ENCODE measurements around the gene REN.

The REN gene

GRCh38 chr1:204149635-204150565, 16.2 kb downstream of the REN start:
- TF ChIP-seq CTCF (conservative IDR thresholded peaks at IDR 0.05; ENCODE audit: low read depth, low read length), result no peak
- no peak for DNase-seq (ENCODE audit: low read depth)
- no peak overlapping the region for H3K4me3 ChIP-seq (ENCODE audit: low read length)

GRCh38 chr1:204149107-204149506, 17.0 kb downstream of the REN start:
- TF ChIP-seq CTCF (conservative IDR thresholded peaks at IDR 0.05; ENCODE audit: low read depth, low read length), result no peak
- no peak for DNase-seq (ENCODE audit: low read depth)
- H3K4me3 ChIP-seq (ENCODE audit: low read length), result no peak overlapping the region

GRCh38 chr1:204147406-204148383, 18.4 kb downstream of the REN start:
- no peak for TF ChIP-seq CTCF (conservative IDR thresholded peaks at IDR 0.05; ENCODE audit: low read depth, low read length)
- H3K4me3 ChIP-seq (ENCODE audit: low read length), result no peak overlapping the region
- DNase-seq (ENCODE audit: low read depth), result no peak

- no peak overlapping the region for H3K4me3 ChIP-seq (ENCODE audit: low read length)
- DNase-seq (ENCODE audit: low read depth), result no peak
- TF ChIP-seq CTCF (conservative IDR thresholded peaks at IDR 0.05; ENCODE audit: low read depth, low read length), result no peak
These were observed 19.2 kb downstream of the REN start for GRCh38 chr1:204146965-204147364.

- H3K4me3 ChIP-seq (ENCODE audit: low read length), result no peak overlapping the region
- TF ChIP-seq CTCF (conservative IDR thresholded peaks at IDR 0.05; ENCODE audit: low read depth, low read length), result no peak
- no peak for DNase-seq (ENCODE audit: low read depth)
These were observed 19.8 kb downstream of the REN start for GRCh38 chr1:204146309-204146708.

GRCh38 chr1:204145033-204145504, 21.1 kb downstream of the REN start:
- TF ChIP-seq CTCF (conservative IDR thresholded peaks at IDR 0.05; ENCODE audit: low read depth, low read length), result no peak
- DNase-seq (ENCODE audit: low read depth), result no peak
- no peak overlapping the region for H3K4me3 ChIP-seq (ENCODE audit: low read length)

Measured in retinal pigment epithelial cell (primary cell).